AG09309 (cell line): ENCODE data around the gene ST3GAL6.

Source experiments
- DNase-seq: peaks from one replicate; pipeline ENCODE4 v3.0.0-alpha.2; 2010; ENCODE audit warnings: low read depth
- H3K4me3 ChIP-seq: 2 replicates; pipeline ENCODE4 v1.5.1; 2011; ENCODE audit warnings: mild to moderate bottlenecking, low read depth, low read length, moderate library complexity; ENCODE audit not compliant: control insufficient read depth
- CTCF ChIP-seq: IDR thresholded peaks from 2 replicates; pipeline ENCODE4 v1.5.1; 2011; ENCODE audit warnings: mild to moderate bottlenecking, low read depth, low read length, inconsistent platforms; ENCODE audit not compliant: insufficient read depth, control insufficient read depth; ENCODE audit errors: missing control alignments

Gene ST3GAL6

GRCh38 chr3:98788651-98789050 lies 25.5 kb downstream of the ST3GAL6 start:
- TF ChIP-seq CTCF: no peak
- no peak for DNase-seq
- no peak overlapping the region for H3K4me3 ChIP-seq

- no peak for TF ChIP-seq CTCF
- no peak overlapping the region for H3K4me3 ChIP-seq
- no peak for DNase-seq
These were observed 28.5 kb downstream of the ST3GAL6 start for GRCh38 chr3:98791341-98792325.

- TF ChIP-seq CTCF: no peak
- DNase-seq: no peak
- H3K4me3 ChIP-seq: no peak overlapping the region
These were observed 30.8 kb downstream of the ST3GAL6 start for GRCh38 chr3:98793971-98794370.

- no peak overlapping the region for H3K4me3 ChIP-seq
- no peak for DNase-seq
- TF ChIP-seq CTCF: no peak
These were observed 33.2 kb downstream of the ST3GAL6 start for GRCh38 chr3:98796334-98796733.

- H3K4me3 ChIP-seq: no peak overlapping the region
- TF ChIP-seq CTCF: no peak
- DNase-seq: no peak
These were observed 34.8 kb downstream of the ST3GAL6 start for GRCh38 chr3:98797905-98798304.

- DNase-seq: no peak
- no peak for TF ChIP-seq CTCF
- H3K4me3 ChIP-seq: no peak overlapping the region
These were observed 35.7 kb downstream of the ST3GAL6 start for GRCh38 chr3:98798820-98799219.
